ENCODE measurements around the gene DUSP14. TPM values are rescaled to one million over a fixed set of nuclear protein-coding genes. Genes with fewer than 3 reads are reported as not detected.

Gene DUSP14
- total RNA-seq, 2 donors from 2014 or later: 17.0 to 22.8 TPM

- no peaks in the 10 kb centered on the region for H3K9me3 Mint-ChIP-seq
- H3K36me3 ChIP-seq (ENCODE audit: control insufficient read depth, insufficient read depth, low read length): peaks cover 40% of the 10 kb centered on the region
- peaks cover 30% of the 10 kb centered on the region for H3K36me3 Mint-ChIP-seq (ENCODE audit: low read depth)
- H3K27ac ChIP-seq (ENCODE audit: low read depth, low read length): no peak overlapping the region
- H3K9me3 ChIP-seq (ENCODE audit: control insufficient read depth, low read length): no peaks in the 10 kb centered on the region
- H3K27me3 ChIP-seq (ENCODE audit: control insufficient read depth, insufficient read depth, low read length, poor library complexity, severe bottlenecking): no peaks in the 10 kb centered on the region
- H3K27ac Mint-ChIP-seq: peak overlapping the region; percentile 66
- H3K9ac ChIP-seq (ENCODE audit: extremely low read depth, low read length, poor library complexity, severe bottlenecking): no peak overlapping the region
- H3K4me1 Mint-ChIP-seq: peaks cover 32% of the 10 kb centered on the region
- H3K4me3 Mint-ChIP-seq: no peak overlapping the region
- peaks cover 10% of the 10 kb centered on the region for H3K4me1 ChIP-seq (ENCODE audit: control insufficient read depth, insufficient read depth, low read length)
- no peak for TF ChIP-seq CTCF (conservative IDR thresholded peaks at IDR 0.05)
- DNase-seq: no peak
- no peak overlapping the region for H3K4me3 ChIP-seq (ENCODE audit: low read length)
- WGBS, 2 experiments (ENCODE audit: insufficient coverage in 1 of 2, insufficient read length in 1 of 2): 91 to 93% methylated on average over 5 to 9 of the region's 9 CpGs
- peaks cover 6% of the 10 kb centered on the region for H3K27me3 Mint-ChIP-seq (ENCODE audit: insufficient read depth)
Measured at GRCh38 chr17:37481001-37481665, 8.6 kb upstream of the DUSP14 start.

GRCh38 chr17:37483311-37484039 is 6.2 kb upstream of the DUSP14 start:
- no peak overlapping the region for H3K27ac ChIP-seq (ENCODE audit: low read depth, low read length)
- H3K27me3 ChIP-seq (ENCODE audit: control insufficient read depth, insufficient read depth, low read length, poor library complexity, severe bottlenecking): peaks cover 6% of the 10 kb centered on the region
- no peak overlapping the region for H3K9ac ChIP-seq (ENCODE audit: extremely low read depth, low read length, poor library complexity, severe bottlenecking)
- Mint-ChIP-seq H3K36me3 (ENCODE audit: low read depth) (peaks cover 14% of the 10 kb centered on the region), H3K9me3 (no peaks in the 10 kb centered on the region), H3K27me3 (ENCODE audit: insufficient read depth) (peaks cover 25% of the 10 kb centered on the region), H3K4me3 (no peak overlapping the region), H3K4me1 (peaks cover 37% of the 10 kb centered on the region), H3K27ac (no peak overlapping the region)
- no peaks in the 10 kb centered on the region for H3K9me3 ChIP-seq (ENCODE audit: control insufficient read depth, low read length)
- DNase-seq: no peak
- 86% methylated on average over 5 of the region's 5 CpGs for WGBS, 2 experiments (ENCODE audit: insufficient coverage in 1 of 2, insufficient read length in 1 of 2)
- H3K36me3 ChIP-seq (ENCODE audit: control insufficient read depth, insufficient read depth, low read length): peaks cover 21% of the 10 kb centered on the region
- peaks cover 9% of the 10 kb centered on the region for H3K4me1 ChIP-seq (ENCODE audit: control insufficient read depth, insufficient read depth, low read length)
- no peak for TF ChIP-seq CTCF (conservative IDR thresholded peaks at IDR 0.05)
- no peak overlapping the region for H3K4me3 ChIP-seq (ENCODE audit: low read length)

GRCh38 chr17:37485938-37486570 is 3.6 kb upstream of the DUSP14 start:
- no peak overlapping the region for H3K27ac ChIP-seq (ENCODE audit: low read depth, low read length)

More at GRCh38 chr17:37485938-37486570, 3.6 kb upstream of the DUSP14 start:
- Mint-ChIP-seq H3K4me3 (no peak overlapping the region), H3K4me1 (peaks cover 37% of the 10 kb centered on the region), H3K27ac (no peak overlapping the region), H3K27me3 (ENCODE audit: insufficient read depth) (peaks cover 34% of the 10 kb centered on the region), H3K9me3 (no peaks in the 10 kb centered on the region), H3K36me3 (ENCODE audit: low read depth) (no peaks in the 10 kb centered on the region)
- Histone ChIP-seq H3K9ac (ENCODE audit: extremely low read depth, low read length, poor library complexity, severe bottlenecking) (no peak overlapping the region), H3K9me3 (ENCODE audit: control insufficient read depth, low read length) (no peaks in the 10 kb centered on the region), H3K4me3 (ENCODE audit: low read length) (no peak overlapping the region), H3K36me3 (ENCODE audit: control insufficient read depth, insufficient read depth, low read length) (no peaks in the 10 kb centered on the region), H3K27me3 (ENCODE audit: control insufficient read depth, insufficient read depth, low read length, poor library complexity, severe bottlenecking) (peaks cover 8% of the 10 kb centered on the region), H3K4me1 (ENCODE audit: control insufficient read depth, insufficient read depth, low read length) (peaks cover 10% of the 10 kb centered on the region)
- DNase-seq: no peak
- WGBS, 2 experiments (ENCODE audit: insufficient coverage in 1 of 2, insufficient read length in 1 of 2): no CpG with 5 or more reads among the region's 1 CpG
- TF ChIP-seq CTCF (conservative IDR thresholded peaks at IDR 0.05): no peak

All from endodermal cell (in vitro differentiated cells).